ENCODE data around the gene ZMYND8.

DNA sequence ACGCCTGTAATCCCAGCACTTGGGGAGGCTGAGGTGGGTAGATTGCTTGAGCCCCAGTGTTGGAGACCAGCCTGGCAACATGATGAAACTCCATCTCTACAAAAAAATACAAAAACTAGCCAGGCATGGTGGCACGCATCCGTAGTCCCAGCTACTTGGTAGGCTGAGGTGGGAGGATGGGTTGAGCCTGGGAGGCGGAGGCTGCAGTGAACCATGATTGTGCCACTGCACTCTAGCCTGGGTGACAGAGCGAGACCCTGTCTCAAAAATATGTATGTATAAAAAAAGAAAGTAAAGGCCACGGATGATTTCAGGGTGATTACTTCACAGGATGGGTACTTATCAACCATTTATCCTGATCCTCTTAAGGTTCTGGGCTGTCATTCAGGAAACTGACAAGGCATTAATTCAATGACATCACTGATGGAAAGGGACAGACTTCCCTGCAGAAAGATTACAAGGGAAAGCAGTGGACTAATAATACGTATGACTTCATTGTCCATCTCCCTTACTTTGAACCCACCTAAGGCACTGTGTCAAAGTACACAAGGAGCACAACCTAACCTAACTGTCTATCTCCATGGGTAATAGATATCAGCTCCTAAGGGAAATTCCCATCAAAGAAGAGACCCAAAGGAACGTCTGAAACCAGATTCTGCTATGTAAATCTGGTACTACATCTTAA lies 61.2 kb downstream of the ZMYND8 start:
- TF ChIP-seq, protein P1, sequence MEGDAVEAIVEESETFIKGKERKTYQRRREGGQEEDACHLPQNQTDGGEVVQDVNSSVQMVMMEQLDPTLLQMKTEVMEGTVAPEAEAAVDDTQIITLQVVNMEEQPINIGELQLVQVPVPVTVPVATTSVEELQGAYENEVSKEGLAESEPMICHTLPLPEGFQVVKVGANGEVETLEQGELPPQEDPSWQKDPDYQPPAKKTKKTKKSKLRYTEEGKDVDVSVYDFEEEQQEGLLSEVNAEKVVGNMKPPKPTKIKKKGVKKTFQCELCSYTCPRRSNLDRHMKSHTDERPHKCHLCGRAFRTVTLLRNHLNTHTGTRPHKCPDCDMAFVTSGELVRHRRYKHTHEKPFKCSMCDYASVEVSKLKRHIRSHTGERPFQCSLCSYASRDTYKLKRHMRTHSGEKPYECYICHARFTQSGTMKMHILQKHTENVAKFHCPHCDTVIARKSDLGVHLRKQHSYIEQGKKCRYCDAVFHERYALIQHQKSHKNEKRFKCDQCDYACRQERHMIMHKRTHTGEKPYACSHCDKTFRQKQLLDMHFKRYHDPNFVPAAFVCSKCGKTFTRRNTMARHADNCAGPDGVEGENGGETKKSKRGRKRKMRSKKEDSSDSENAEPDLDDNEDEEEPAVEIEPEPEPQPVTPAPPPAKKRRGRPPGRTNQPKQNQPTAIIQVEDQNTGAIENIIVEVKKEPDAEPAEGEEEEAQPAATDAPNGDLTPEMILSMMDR (IDR thresholded peaks at IDR 0.05): no peak
- TF ChIP-seq POLR2A (IDR thresholded peaks at IDR 0.05): no peak
